Measurements from ENCODE around the gene TSPAN16.

The TSPAN16 gene

GRCh38 chr19:11268783-11269267 lies 27.1 kb upstream of the TSPAN16 start:
- DNase-seq (ENCODE audit: low spot score), result peak; percentile 100

- peak; percentile 88 for DNase-seq (ENCODE audit: low spot score)
Observed at GRCh38 chr19:11269408-11269807, 26.6 kb upstream of the TSPAN16 start.

DNA sequence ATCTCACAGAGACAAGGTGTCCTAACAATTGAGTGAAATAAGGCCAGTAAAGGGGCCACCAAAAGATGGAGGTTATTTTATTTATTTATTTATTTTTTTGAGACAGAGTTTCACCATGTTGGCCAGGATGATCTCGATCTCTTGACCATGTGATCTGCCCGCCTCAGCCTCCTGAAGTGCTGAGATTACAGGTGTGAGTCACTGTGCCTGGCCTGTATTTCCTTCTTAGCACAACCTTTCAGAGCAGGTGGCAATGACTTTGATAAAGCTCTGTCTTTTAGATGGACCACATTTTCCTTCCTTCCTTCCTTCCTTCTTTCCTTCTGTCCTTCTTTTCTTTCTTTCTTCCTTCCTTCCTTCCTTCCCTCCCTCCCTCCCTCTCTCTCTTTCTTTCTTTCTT lies 22.7 kb upstream of the TSPAN16 start:
- DNase-seq (ENCODE audit: low spot score), result no peak

- DNase-seq (ENCODE audit: low spot score), result no peak
Observed at GRCh38 chr19:11273989-11274388, 22.0 kb upstream of the TSPAN16 start.

GRCh38 chr19:11274533-11275086 lies 21.4 kb upstream of the TSPAN16 start:
- no peak for DNase-seq (ENCODE audit: low spot score)

- no peak for DNase-seq (ENCODE audit: low spot score)
Observed at GRCh38 chr19:11278670-11279069, 17.3 kb upstream of the TSPAN16 start.

DNA sequence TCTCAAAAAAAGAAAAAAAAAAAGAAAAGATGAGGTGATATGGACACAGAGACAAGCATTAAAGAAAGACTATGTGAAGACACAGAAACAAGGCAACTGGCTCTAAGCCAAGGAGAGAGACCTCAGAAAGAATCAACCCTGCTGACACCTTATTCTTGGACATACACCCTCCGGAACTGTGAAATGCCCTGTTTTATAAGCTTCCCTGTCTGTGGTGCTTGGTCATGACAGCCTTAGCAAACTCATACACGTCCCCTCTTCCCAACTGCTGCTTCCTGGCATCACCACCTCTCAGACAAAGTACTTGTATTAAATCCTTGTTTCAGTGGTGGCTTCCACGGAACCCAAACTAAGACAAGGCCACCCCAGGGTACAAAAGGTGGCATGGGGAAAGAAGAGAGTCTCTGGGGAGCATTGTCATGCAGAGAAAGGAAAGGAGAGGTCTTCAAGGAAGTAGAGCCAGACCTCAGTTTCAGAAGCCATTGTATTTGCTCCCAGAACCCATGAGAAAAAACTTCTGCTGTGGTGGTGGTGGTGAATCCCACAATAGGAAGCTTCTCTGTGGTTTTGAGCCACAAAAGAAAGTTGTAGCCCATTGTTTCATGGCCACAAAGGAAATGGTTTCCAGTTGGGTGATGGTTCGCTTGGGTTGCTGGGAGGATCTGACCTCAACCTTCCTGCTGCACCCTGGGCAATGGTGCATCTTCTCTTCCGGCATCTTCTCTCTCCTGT lies 16.3 kb upstream of the TSPAN16 start:
- peak; percentile 63 for DNase-seq (ENCODE audit: low spot score)

- no peak for DNase-seq (ENCODE audit: low spot score)
Observed at GRCh38 chr19:11281356-11282049, 14.5 kb upstream of the TSPAN16 start.

- DNase-seq (ENCODE audit: low spot score), result no peak
Observed at GRCh38 chr19:11284515-11284914, 11.4 kb upstream of the TSPAN16 start.

GRCh38 chr19:11286312-11286974 lies 9.5 kb upstream of the TSPAN16 start:
- peak; percentile 76 for DNase-seq (ENCODE audit: low spot score)

DNA sequence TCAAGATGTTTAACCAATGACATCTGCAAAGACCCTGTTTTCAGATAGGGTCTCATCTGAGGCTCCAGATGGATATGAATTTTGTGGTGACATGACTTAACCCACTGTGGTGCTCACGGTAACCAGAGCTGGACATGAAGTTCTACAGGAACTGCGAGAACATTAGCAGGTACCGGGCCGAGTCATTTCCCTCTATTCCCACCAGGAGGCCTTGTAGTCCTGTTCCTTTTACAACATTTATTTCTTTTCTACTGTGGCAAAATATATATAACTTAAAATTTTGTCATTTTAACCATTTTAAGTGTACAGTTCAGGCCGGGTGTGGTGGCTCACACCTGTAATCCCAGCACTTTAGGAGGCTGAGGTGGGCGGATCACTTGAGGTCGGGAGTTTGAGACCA lies 7.6 kb upstream of the TSPAN16 start:
- peak; percentile 40 for DNase-seq (ENCODE audit: low spot score)

DNA sequence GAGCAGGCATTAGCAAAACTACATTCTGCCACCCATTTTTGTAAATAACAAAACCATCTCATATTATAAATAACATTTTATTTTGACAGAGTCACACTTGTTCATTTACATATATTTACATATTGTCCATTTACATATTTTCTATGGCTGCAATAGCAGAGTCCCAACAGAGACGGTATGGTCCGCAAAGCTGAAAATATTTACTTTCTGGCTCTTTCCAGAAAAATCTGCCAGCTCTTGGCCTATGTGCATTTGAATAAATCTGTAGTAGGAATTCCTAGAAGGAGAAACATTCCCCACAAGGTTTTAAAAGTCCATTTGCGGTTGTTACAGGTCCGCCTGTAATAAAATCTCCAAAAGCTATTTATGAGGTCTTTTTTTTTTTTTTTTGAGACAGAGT lies 5.7 kb upstream of the TSPAN16 start:
- DNase-seq (ENCODE audit: low spot score), result no peak

DNA sequence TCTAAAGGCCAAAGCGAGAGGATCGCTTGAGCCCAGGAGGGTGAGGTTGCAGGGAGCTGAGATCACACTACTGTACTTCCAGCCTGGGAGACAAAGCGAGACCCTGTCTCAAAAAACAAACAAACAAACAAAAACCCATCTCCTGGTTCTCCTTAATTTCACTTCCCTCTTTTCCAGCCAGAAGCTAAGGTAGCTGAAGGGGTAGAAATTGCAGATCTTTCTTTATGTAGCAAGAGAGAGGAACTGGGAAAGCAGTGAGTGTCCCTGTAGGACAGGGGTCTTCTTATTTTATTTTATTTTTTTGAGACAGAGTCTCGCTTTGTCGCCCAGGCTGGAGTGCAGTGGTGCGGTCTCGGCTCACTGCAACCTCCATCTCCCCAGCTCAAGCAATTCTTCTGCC lies 4.5 kb upstream of the TSPAN16 start:
- no peak for DNase-seq (ENCODE audit: low spot score)

- no peak for DNase-seq (ENCODE audit: low spot score)
Observed at GRCh38 chr19:11291991-11292390, 4.0 kb upstream of the TSPAN16 start.

DNA sequence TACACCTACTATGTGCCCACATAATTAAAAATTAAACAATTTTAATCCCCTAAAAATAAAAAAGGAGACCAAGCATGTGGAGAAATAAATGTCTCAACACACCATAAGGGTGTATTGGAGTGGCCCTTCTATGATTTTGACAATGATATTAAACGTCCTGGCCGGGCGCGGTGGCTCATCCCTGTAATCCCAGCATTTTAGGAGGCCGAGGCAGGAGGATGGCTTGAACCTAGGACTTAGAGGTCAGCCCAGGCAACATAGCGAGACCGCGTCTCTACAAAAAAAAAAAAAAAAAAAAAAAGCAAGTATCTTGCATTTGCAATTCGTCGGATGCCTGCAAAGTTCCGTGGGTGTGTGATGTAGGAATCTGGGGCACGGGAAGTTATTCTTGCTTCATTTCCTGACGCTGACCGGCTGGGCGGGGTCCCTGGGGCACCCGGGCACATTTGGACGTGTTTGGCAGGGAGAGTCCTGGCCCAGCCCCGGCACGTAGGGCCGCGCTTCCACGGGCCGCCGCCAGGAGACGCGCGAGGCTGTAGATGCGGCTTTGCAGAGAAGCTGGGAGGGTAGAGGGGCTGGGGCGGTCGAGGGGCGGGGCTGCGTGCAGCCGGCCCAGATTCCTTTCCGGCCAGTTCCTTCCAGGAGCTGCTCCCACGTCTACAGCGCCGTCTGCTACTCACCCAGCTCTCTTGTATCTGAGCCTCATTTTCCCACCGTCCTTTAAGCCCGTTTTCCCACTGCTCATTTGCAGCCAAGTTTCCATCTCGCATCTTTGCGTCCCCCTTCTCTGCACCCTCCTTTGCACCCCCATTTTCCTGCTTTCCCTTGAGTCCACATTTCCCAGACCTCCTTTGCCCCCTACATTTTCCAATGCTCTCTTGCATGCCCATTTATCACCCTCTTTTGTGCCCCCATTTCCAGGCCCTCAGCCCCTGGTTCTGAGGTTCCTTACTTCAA lies 2.2 kb upstream of the TSPAN16 start:
- peak; percentile 90 for DNase-seq (ENCODE audit: low spot score)

- DNase-seq (ENCODE audit: low spot score), result no peak
Observed at GRCh38 chr19:11295180-11295579, 780 bp upstream of the TSPAN16 start.

DNA sequence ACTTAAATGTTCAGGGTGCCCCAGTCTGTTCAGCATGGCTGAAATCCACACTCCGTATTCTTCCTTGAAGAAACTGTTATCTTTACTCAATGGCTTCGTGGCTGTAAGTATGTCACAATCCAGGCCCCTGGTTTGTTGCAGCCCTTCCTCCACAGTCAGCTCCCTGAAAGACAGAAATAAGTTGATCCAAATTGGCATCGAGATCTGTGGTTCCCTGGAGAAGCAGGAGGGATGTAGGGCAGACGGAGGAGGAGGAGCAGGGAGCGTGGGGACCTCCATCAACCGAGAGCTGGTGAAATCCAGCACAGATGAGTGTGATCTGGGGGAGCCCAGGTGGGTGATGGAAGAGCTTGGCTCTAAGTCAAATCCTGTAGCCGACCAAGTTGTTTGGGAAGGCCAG lies 304 bp downstream of the TSPAN16 start:
- no peak for DNase-seq (ENCODE audit: low spot score)

DNA sequence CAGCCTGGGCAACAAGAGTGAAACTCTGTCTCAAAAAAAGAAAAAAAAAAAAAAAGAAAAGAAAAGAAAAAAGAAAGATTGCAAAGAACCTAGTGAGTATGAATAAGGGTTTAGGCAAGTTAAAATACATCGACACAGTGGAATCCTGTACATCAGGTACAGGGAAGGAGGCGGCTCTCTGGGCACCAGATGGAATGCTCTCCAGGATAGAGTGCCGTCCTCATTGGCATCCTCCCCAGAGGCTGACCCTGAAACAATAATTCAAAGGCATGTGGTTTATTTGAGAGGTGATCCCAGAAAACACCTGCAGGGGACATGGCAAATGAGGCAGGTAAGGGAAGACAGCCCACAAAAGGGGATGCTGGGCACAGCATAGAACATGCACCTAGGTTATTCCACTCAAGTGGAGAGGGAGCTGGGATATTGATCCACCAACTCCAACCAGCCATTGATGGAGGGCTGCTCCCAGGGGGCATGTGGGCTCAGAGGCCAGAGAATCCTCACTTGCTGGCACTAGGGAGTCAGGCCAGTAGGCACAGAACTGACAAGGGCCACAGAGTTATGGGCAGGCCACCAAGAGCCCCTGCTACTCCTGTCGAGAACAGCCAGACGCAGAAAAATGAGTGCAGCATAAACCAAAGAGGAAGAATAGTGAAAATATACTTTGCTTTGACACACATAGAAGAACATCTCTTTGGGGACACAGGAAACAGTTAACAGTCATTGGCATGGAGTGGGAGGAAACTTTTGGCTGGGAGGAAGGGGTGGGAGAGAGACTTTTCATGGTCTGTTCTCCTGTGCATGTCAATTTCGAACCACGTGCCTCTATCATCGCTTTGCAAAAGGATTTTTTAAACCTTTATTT lies 4.2 kb downstream of the TSPAN16 start:
- no peak for DNase-seq (ENCODE audit: low spot score)

- DNase-seq (ENCODE audit: low spot score), result no peak
Observed at GRCh38 chr19:11300811-11301120, 4.8 kb downstream of the TSPAN16 start.

- DNase-seq (ENCODE audit: low spot score), result no peak
Observed at GRCh38 chr19:11304936-11305335, 9.0 kb downstream of the TSPAN16 start.

GRCh38 chr19:11306337-11306736 lies 10.4 kb downstream of the TSPAN16 start:
- no peak for DNase-seq (ENCODE audit: low spot score)
